GM19438 (cell line): Measurements from ENCODE around the gene ABHD8.

ENCODE experiments used
- ATAC-seq: cut with Tn5 transposase; IDR thresholded peaks from one replicate; pipeline ENCODE4 v1.9.1; 2021; ENCODE audit warnings: low read depth; ENCODE audit not compliant: unreplicated experiment

The ABHD8 gene

GRCh38 chr19:17333611-17334413, 30.6 kb upstream of the ABHD8 start:
- no peak for ATAC-seq

GRCh38 chr19:17332677-17333581, 29.7 kb upstream of the ABHD8 start:
- no peak for ATAC-seq

GRCh38 chr19:17332360-17332676, 29.1 kb upstream of the ABHD8 start:
- no peak for ATAC-seq

- ATAC-seq: no peak
Observed at GRCh38 chr19:17331045-17331558, 27.9 kb upstream of the ABHD8 start.

- ATAC-seq: no peak
Observed at GRCh38 chr19:17330262-17331044, 27.2 kb upstream of the ABHD8 start.

- ATAC-seq: no peak
Observed at GRCh38 chr19:17329366-17330261, 26.4 kb upstream of the ABHD8 start.

- no peak for ATAC-seq
Observed at GRCh38 chr19:17328517-17329365, 25.5 kb upstream of the ABHD8 start.

GRCh38 chr19:17327654-17328516, 24.7 kb upstream of the ABHD8 start:
- no peak for ATAC-seq

GRCh38 chr19:17327068-17327653, 23.9 kb upstream of the ABHD8 start:
- no peak for ATAC-seq

GRCh38 chr19:17326595-17326966, 23.4 kb upstream of the ABHD8 start:
- no peak for ATAC-seq

- ATAC-seq: no peak
Observed at GRCh38 chr19:17325881-17326594, 22.8 kb upstream of the ABHD8 start.

- no peak for ATAC-seq
Observed at GRCh38 chr19:17325133-17325532, 21.9 kb upstream of the ABHD8 start.

GRCh38 chr19:17324357-17325114, 21.3 kb upstream of the ABHD8 start:
- ATAC-seq: no peak

- ATAC-seq: no peak
Observed at GRCh38 chr19:17323964-17324332, 20.7 kb upstream of the ABHD8 start.

GRCh38 chr19:17323300-17323963, 20.2 kb upstream of the ABHD8 start:
- ATAC-seq: no peak

GRCh38 chr19:17322854-17323253, 19.6 kb upstream of the ABHD8 start:
- no peak for ATAC-seq
